Activated T-cell treated with anti-CD3 and anti-CD28 coated beads for 4 hours (primary cell): Measurements from ENCODE around the gene ABCC1.
"Not testable (repeated sequence)": the region's sequence is repeated elsewhere in the genome, so short reads cannot be mapped to it uniquely, and the experiment has no call there.

ENCODE experiments used
- DNase-seq: peaks from one replicate; pipeline ENCODE4 v3.0.0-alpha.2; 2020

Gene ABCC1

DNA sequence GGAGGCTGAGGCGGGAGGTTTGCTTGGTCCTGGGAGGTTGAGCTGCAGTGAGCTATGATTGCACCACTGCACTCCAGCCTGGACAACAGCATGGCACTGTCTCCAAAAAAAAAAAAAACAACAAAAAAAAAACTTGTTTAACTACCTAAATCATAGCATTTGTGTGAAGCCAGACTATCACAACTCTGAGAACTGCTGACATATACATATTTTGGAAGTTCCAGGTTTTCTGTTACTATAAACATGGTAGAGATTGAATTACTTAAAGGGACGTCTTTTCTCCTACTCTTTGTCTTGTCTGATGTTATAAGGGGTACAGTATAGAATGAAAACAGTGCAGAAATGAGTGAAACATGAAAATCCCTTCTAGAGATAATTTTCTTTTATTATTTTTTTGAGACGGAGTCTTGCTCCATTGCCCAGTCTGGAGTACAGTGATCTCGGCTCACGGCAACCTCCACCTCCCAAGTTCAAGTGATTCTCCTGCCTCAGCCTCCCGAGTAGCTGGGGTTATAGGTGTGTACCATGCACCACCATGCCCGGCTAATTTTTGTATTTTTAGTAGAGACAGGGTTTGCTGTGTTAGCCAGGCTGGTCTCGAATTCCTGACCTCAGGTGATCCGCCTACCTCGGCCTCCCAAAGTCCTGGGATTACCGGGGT lies 18.4 kb downstream of the ABCC1 start:
- no peak for DNase-seq

DNA sequence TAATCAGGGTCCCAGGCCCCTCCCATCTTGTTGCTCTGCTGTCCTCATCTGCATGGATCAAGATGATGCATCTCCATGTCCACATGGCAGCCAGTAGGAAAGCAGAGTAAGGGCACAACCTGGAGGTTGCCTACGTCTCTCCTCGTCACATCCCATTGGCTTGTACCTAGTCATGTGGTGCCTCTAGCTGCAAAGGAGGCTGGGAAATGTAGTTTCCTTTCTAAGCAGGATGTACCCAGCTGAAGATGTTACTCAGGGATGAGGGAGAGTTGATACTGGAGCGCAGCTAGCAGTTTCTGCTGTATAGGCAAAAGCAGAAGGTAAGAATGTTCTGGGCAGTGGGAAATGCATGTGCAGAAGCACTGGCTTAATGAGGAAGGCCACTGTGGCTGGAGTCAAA lies 20.8 kb downstream of the ABCC1 start:
- DNase-seq = no peak

DNA sequence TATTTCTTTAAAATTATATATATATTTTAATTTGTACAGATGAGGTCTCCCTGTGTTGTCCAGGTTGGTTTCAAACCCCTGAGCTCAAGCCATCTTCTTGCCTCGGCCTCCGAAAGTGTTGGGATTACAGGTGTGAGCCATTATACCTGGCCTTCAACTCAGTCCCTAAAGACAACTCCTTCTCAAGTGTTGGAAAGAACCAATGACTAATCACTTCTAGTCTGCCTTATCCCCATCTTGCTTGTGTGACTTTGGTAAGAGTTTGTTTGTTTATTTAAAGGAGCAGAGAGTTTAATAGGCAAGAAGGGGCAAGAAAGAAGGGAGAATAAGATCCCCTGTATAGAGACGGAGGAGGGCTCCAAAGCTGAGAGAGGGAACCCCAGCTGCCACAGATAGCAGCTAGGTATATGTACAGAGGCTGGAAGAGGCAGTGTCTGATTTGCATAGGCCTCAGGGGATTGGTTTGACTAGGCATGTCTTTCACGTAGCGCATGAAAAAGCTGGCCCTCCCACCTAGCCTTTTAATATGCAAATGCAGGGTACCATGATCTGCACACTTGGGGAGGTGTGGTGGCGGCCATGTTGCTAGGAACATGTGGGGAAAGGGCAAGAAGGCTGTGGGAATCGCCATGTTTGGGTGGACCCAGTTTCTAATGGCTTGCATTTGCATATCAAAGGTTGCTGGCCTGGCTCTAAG lies 21.5 kb downstream of the ABCC1 start:
- no peak for DNase-seq

DNA sequence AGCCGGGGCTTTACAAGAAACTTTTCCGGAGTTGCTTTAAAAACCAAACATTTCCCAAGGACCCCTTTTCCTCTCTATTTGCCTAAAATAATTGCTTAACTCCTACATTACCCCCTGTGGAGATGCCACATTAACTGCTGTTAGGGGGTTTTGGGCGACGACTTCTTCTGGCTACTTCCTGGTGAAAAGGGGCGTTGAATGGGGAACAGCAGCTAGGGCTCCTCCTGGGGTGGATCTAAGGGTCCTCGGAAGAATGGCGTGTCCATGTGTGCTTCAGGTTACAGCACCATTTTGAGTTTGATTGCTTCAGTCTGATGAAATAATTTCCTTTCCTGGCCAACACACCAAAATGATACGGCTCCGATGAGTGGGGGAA lies 22.0 kb downstream of the ABCC1 start:
- DNase-seq = no peak

DNA sequence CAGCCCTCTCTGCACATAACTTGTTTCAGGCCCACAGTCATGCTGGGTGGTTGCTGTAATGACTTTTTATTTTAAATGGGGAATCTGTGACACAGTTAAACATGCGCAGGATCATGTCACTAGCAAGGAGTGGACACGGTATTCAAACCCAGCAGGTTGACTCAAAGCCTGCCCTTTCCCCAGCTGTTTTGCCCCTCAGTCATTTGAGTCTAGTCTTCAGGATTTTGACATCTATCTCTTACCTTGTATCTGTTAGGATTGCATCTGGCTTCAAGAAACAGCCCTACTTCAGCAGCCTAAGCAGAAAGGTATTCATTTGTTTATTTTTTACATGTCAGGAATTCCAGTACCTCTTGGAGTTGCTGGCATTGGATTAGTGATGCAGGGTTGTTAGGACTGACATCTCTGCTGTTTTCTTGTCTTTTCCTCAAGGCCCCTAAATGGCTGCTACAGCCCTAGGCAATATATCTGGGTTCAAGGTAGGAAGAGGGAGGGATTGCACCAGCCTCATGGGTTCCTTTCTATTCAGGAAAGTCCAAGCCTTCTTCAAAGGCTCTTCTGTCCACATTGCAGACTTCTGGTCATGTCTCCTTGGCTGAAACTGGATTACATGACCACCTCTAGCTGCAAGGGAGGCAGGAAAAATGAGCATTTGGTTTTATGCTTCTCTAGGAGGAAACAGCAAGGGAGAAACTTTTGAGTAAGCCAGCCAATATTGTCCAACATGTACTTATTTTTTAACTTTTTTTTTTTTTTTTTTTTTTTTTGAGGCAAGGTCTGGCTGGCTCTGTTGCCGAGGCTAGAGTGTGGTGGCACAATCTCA lies 22.8 kb downstream of the ABCC1 start:
- DNase-seq = no peak

DNA sequence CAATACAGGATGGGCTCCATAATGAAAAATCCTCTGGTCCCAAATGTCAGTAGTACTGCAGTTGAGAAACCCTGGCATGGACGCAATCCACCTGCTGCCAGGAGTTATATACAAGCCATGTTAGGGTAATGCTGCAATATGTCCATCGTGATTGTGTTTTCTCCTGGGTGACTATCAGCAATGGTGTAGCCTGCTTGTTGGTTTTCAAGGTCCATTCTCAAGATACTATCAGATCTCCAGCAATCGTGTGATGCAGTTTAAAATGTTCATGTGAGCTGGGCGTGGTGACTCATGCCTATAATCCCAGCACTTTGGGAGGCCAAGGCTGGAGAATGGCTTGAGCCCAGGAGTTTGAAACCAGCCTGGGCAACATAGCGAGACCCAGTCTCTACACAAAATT lies 24.0 kb downstream of the ABCC1 start:
- DNase-seq = no peak

DNA sequence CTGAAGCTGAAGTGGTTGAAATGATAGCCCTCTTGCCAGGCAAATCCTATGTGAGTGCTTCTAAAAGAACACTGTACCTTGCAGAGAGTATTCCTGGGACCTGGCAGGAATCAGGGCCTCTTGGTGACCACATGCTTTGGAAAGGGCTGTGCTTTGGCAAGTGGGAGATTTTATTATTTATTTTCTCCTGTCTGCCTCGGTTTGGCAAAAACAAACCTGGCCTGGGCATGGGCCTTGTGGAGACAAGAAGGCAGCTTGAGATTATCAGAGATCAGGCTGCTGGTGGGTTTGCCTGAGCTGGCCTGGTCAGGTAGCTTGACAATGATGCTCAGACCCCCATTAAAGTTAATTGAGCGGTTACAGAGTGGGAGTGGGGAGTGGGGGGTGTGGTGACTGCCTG lies 24.6 kb downstream of the ABCC1 start:
- DNase-seq = no peak

DNA sequence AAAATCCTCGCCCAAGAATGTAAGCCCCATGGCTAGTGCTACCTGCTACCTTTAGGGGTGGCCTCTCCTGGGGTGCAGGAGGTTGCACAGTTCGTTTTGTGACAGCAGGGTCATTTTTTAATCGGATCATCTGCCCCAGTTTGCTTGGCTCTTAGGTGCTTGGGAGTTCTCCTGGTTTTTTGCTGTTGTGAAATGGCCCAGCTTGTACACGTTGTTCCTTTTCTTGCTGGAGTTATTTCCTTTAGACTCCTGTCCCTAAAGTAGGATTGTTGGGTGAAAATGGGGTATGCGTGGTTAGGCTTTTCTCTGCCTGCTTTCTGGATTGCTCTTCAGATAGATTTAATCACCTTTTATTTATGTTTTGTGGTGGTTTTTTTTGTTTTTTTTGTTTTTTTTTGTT lies 25.8 kb downstream of the ABCC1 start:
- no peak for DNase-seq

DNA sequence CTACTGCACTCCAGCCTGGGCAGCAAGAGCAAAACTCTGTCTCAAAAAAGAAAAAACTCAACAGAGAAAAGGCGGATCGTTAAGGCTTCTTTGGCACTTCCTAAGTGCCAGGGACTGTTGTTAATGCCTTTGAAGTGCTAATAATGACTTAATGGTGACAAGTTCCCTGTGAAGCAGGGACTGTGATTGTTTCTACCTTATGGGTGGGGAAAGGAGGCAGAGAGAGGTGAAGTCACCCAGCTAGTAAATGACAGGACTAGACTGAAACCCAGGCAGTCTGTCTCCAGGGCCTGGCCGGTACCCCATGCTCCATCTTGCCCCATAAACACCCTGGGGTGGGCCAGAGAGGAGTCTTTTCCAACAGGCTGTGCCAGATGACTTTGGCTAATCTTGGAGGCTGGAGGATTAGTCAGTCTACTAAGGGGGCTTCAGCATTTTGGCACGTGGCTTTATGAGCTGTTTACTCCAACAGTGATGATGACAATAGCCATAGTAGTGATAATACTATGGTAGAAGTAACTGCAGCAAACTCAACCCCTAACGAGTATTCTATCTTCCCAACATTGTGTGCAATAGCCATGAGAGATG lies 26.9 kb downstream of the ABCC1 start:
- DNase-seq = no peak

DNA sequence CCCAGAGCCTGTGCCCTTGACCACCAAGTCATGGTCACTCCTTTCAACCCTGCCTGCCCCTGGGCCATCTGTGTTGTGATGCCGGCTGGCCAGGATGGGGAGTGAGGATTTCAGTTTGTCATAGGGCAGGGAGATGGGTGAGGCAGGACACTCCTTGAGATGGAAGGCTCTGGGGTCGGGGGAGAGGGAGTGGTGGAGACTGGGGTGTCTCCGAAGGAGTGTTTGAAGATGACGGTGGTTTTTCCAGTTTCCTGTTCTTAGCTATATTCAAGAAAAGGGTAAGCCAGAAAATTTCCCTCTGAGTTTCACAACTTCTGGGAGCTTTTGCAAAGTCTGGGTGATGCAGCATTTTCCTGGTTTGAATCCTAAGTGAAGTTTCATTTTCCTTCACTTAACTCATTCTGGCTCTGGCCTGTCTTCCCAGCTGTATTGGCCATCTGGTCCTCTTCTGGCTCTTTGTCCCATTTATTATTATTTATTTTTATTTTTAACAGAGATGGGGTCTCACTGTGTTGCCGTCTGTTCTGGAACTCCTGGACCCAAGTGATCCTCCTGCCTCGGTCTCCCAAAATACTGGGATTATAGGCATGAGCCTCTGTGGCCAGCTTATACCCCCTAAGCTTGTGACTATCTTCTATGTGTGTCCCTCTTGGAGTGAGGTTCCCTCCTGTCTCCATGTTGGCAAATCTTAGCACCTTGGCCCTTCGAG lies 27.7 kb downstream of the ABCC1 start:
- no peak for DNase-seq

DNA sequence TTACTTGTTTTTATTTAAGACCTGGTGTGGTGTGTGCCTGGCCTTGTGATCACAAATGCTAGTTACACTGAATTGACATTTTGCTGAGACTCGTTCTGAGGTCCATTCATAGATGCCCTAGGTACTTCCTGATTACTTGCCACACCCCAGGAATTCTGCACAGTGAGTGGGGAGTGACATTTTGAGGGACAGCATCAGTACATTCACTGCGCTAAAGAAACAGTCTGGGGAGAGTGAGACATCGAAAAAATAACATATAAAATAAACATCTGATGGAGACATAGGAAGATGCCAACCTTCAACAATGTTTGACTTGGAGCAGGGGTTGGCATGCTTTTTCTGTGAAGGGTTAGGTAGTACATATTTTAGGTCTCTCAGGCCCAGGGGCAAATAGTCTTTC lies 30.4 kb downstream of the ABCC1 start:
- no peak for DNase-seq

DNA sequence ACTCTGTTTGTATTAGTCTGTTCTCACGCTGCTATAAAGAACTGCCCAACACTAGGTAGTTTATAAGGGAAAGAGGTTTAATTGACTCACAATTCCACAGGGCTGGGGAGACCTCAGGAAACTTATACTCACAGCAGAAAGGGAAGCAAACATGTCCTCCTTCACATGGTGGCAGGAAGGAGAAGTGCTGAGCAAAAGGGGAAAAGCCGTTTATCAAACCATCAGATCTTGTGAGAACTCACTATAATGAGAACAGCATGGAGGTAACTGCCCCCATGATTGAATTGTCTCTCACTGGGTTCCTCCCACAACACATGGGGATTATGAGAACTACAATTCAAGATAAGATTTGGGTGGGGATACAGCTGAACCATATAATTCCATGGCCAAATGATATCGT lies 30.9 kb downstream of the ABCC1 start:
- no peak for DNase-seq

DNA sequence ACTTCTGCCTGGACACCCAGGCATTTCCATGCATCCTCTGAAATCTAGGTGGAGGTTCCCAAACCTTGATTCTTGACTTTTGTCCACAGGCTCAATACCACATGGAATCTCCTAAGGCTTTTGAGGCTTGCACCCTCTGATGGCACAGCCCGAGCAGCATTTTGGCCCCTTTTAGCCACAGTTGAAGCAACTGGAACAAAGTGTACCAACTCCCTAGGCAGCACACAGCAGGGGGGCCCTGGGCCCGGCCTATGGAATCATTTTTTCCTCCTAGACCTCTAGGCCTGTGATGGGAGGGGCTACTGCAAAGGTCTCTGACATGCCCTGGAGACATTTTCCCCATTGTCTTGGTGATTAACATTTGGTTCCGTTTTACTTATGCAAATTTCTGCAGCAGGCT lies 32.0 kb downstream of the ABCC1 start:
- no peak for DNase-seq

DNA sequence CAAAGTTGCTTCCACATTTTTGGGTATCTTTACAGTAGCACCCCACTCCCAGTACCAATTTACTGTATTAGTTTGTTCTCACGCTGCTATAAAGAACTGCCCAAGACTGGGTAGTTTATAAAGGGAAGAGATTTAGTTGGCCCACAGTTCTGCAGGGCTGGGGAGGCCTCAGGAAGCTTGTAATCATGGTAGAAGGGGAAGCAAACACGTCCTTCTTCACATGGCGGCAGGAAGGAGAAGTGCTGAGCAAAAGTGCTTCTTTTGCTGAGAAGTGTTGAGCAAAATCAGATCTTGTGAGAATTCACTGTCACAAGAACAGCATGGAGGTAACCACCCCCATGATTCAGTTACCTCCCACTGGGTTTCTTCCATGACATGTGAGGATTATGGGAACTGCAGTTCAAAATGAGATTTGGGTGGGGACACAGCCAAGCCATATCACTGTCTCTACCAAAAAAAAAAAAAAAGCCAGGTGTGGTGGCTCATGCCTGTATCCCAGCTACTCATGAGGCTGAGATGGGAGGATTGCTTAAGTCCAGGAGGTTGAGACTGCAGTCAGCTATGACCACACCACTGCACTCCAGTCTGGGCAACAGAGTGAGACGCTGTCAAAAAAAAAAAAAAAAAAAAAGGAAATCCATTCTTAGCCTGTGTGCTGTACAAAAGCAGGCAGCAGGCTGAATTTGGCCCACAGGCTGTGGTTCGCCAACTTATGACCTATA lies 32.9 kb downstream of the ABCC1 start:
- not testable (repeated sequence) for DNase-seq

DNA sequence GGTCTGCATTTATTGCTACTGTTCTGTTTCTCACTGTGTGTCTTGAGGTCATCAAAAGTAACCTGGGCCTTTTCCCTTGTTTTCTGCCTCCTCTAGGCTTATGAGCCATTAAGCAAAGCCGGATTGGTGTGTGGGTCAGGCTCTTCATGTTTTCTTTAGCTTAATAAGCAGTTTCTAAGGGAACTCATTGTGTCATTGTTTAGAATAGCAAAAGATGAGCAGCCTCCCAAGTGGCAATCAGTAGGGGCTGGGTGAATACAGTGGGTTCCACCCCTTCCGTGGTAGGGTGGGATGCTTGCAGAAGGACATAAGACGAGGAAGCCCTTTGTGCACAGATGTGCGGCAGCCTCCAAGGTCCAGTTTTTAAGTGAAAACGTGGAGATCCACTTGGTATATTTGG lies 34.5 kb downstream of the ABCC1 start:
- DNase-seq = no peak

DNA sequence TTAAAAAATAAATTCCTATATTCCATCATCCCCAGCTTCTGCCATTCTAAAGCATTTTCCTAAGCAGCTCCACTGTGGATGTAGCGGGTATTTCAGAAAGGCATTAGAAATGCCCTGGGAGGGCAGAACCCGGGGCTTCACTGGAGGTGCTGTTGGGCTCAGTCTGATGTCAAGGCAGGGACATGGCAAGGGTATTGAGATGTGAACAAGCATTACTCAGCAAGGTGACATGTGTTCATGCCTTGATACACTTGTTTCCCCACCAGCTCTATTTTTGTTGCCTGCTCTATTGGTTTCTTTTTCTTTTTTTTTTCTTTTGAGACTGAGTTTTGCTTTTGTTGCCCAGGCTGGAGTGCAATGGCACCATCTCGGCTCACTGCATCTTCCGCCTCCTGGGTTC lies 35.7 kb downstream of the ABCC1 start:
- DNase-seq = no peak

DNA sequence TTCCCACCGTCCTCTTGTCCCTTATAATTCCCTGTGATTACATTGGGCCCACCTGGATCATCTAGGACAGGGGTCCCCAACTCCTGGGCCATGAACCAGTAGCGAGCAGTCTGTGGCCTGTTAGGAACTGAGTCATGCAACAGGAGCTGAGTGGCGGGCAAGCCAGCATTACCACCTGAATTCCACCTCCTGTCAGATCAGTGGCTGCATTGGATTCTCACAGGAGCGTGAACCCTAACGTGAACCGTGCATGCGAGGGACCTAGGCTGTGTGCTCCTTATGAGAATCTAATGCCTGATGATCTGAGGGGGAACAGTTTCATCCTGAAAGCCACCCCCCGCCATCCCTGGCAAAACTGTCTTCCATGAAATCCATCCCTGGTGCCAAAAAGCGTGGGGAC lies 36.8 kb downstream of the ABCC1 start:
- no peak for DNase-seq

DNA sequence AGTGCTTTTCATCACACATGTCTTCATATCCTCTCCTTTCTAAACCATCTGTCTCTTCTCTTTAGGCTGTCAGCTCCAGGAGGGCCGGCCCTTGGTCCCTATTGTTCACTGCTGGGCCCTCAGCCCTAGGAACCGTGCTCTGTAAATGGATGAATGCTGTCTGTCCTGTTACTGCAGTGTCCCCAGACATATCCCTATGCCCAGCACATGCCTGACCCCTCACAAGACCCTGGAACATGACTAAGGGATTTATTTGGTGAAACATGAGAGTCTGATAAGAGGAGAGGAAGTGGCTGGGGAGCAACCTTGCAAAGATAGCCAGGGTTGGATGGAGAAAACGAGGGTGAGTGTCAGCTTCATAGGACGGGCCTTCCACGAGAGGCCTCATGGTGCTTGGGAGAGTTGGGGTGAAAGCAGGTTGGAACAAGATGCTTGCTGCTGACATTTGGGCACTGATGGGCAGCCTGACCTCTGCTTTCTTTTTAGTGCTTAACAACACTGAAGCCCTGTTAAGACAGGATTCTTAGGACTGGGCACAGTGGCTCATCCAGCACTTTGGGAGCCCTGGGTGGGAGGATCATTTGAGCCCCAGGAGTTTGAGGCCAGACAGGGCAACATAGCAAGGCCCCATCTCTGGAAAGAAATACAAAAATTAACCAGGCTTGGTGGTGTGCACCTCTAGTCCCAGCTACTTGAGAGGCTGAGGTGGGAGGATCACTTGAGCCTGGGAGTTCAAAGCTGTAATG lies 39.0 kb downstream of the ABCC1 start:
- DNase-seq = no peak

DNA sequence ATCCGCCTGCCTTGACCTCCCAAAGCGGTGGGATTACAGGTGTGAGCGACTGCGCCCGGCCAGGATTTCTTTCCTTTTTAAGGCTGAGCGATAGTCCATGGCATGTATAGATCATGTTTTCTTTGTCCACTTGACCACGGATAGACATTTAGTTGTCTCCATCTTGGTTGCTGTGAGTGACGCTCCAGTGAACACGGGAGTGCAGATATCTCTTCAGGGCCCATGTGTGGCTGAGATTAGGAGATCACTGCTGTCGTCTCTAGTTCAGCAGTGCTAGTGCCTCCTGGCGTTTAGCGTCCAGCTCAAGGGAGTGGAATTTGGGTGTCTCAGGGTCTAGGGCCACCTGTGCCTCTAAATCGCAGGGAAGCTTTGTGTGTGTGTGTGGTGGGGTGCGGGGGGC lies 41.5 kb downstream of the ABCC1 start:
- DNase-seq = no peak

DNA sequence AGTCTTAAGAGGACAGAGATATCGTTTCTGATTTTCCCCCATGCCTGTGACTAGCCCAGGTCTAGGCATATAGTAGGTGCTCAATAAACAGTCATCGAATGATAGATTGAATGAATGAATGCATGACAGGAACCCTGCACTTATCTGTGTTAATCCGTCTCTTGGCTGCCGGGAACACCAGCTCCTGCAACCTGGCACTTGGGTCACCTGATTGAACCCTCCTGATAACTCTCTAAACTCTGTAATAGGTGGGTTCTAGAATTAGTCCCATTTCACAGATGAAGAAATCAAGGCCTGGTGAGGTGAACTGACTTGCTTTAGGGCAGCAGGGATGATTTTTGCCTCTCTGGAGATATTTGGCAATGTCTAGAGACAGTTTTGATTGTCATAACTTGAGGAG lies 43.7 kb downstream of the ABCC1 start:
- no peak for DNase-seq

DNA sequence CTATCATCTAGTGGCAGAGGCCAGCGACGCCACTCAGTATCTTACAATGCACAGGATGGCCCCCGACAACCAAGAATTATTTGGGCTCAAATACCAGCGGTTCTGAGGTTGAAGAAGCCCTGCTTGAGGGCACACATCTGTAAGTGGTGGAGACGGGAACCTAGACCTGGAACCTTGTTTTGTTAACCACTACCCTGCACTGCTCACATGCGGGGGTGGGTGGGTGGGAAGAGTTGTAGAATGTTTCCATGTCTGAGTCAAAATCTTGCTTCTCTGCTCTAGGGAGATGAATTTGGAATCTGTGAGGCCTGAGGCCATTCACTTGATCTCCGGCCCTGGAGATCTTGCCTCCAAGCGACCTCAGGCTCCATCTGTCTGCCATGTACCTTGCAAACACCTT lies 44.1 kb downstream of the ABCC1 start:
- no peak for DNase-seq
